IMR-90 (cell line): Measurements from ENCODE around the gene ACOX3. TPM values are rescaled to one million over a fixed set of nuclear protein-coding genes. Genes with fewer than 3 reads are reported as not detected.

Source experiments
- ATAC-seq: fragments of 200-7000 bp; cut with Tn5 transposase; 2 replicates; pipeline ENCODE4 v1.9.1; 2020; ENCODE audit warnings: low read depth, mild to moderate bottlenecking, moderate library complexity
- BruUV-seq: library from RNA; stranded (reverse); fragments of 400-500 nt; replicated peaks from 2 replicates; lab custom pipeline; 2021; lab: Mats Ljungman, UMichigan
- CTCF ChIA-PET: fragments of 300-600 bp; formaldehyde crosslinking; extraction: SDS; loops from one replicate; lab custom pipeline; 2021; ENCODE audit warnings: antibody characterized with exemption; lab: Yijun Ruan, JAX
- POLR2A ChIA-PET: fragments of 300-600 bp; sonication (Branson Sonifier 250); formaldehyde crosslinking; loops from one replicate; lab custom pipeline; 2022; ENCODE audit warnings: antibody characterized with exemption; ENCODE audit not compliant: unreplicated experiment; lab: Charles Lee
- DNase-seq: peaks from one replicate; pipeline ENCODE4 v3.0.0; 2013
- H2AFZ ChIP-seq: replicated peaks from 2 replicates; pipeline ENCODE3; 2013; ENCODE audit warnings: low read length, mild to moderate bottlenecking; ENCODE audit not compliant: poor library complexity
- H2AK5ac ChIP-seq: 2 replicates; pipeline ENCODE4 v1.6.1; 2013; ENCODE audit warnings: low read depth, low read length, inconsistent platforms
- H2AK9ac ChIP-seq: replicated peaks from 2 replicates; pipeline ENCODE3; 2013; ENCODE audit warnings: mild to moderate bottlenecking, low read depth, low read length, moderate library complexity; ENCODE audit not compliant: poor library complexity
- H2BK120ac ChIP-seq: 2 replicates; pipeline ENCODE4 v1.6.1; 2013; ENCODE audit warnings: low read depth, low read length, inconsistent platforms
- H2BK15ac ChIP-seq: 3 replicates; pipeline ENCODE4 v1.6.1; 2013; ENCODE audit warnings: low read depth, low read length, inconsistent platforms
- H2BK20ac ChIP-seq: 2 replicates; pipeline ENCODE4 v1.6.1; 2013; ENCODE audit warnings: low read depth, mild to moderate bottlenecking, inconsistent platforms, low read length, moderate library complexity
- H2BK5ac ChIP-seq: 2 replicates; pipeline ENCODE4 v1.6.1; 2013; ENCODE audit warnings: mild to moderate bottlenecking, low read depth, low read length, inconsistent platforms; ENCODE audit not compliant: poor library complexity, severe bottlenecking
- H3K14ac ChIP-seq: replicated peaks from 2 replicates; pipeline ENCODE4 v1.6.1; 2013; ENCODE audit warnings: low read depth, low read length, inconsistent platforms
- H3K18ac ChIP-seq: 2 replicates; pipeline ENCODE4 v1.6.1; 2013; ENCODE audit warnings: low read depth, low read length, control low read depth
- H3K23ac ChIP-seq: 2 replicates; pipeline ENCODE4 v1.6.1; 2013; ENCODE audit warnings: low read depth, low read length, inconsistent platforms
- H3K27ac ChIP-seq: 2 replicates; pipeline ENCODE4 v1.5.1; 2013; ENCODE audit warnings: mild to moderate bottlenecking, control low read depth, low read length; ENCODE audit not compliant: insufficient read depth
- H3K27me3 ChIP-seq: 2 replicates; pipeline ENCODE4 v1.6.1; 2013; ENCODE audit warnings: low read length; ENCODE audit not compliant: control insufficient read depth, insufficient read depth
- H3K36me3 ChIP-seq: 2 replicates; pipeline ENCODE4 v1.6.1; 2013; ENCODE audit warnings: low read length, mixed read lengths; ENCODE audit not compliant: control insufficient read depth, insufficient read depth
- H3K4ac ChIP-seq: 2 replicates; pipeline ENCODE4 v1.6.1; 2013; ENCODE audit warnings: low read depth, low read length, inconsistent platforms
- H3K4me1 ChIP-seq: 2 replicates; pipeline ENCODE4 v1.6.1; 2013; ENCODE audit warnings: low read length, mixed read lengths; ENCODE audit not compliant: control insufficient read depth, insufficient read depth
- H3K4me2 ChIP-seq: 2 replicates; pipeline ENCODE4 v1.6.1; 2013; ENCODE audit warnings: low read depth, mild to moderate bottlenecking, control low read depth, low read length, moderate library complexity
- H3K4me3 ChIP-seq: 2 replicates; pipeline ENCODE4 v1.5.1; 2013; ENCODE audit warnings: low read depth, mild to moderate bottlenecking, control low read depth, low read length, moderate library complexity; ENCODE audit not compliant: insufficient read depth
- H3K56ac ChIP-seq: 2 replicates; pipeline ENCODE4 v1.6.1; 2013; ENCODE audit warnings: low read length, inconsistent platforms; ENCODE audit not compliant: insufficient read depth; ENCODE audit errors: extremely low read depth
- H3K79me1 ChIP-seq, 2 experiments: 2 replicates each; pipeline ENCODE4 v1.6.1; 2013; ENCODE audit warnings: low read length in 2 of 2, inconsistent platforms in 1 of 2, low read depth in 1 of 2
- H3K9ac ChIP-seq: 2 replicates; pipeline ENCODE4 v1.6.1; 2013; ENCODE audit warnings: low read depth, low read length, control low read depth
- H3K9me1 ChIP-seq: 2 replicates; pipeline ENCODE4 v1.6.1; 2013; ENCODE audit warnings: low read length, inconsistent platforms; ENCODE audit not compliant: insufficient read depth
- H3K9me3 ChIP-seq: 2 replicates; pipeline ENCODE4 v1.6.1; 2013; ENCODE audit warnings: low read length; ENCODE audit not compliant: control insufficient read depth, insufficient read depth
- H4K20me1 ChIP-seq: 2 replicates; pipeline ENCODE4 v1.6.1; 2013; ENCODE audit warnings: low read length, inconsistent platforms; ENCODE audit not compliant: insufficient read depth
- H4K5ac ChIP-seq: 2 replicates; pipeline ENCODE4 v1.6.1; 2013; ENCODE audit warnings: mild to moderate bottlenecking, low read depth, low read length, control low read depth
- H4K8ac ChIP-seq, 2 experiments: 2 replicates each; pipeline ENCODE4 v1.6.1; 2013; ENCODE audit warnings: low read depth in 2 of 2, low read length in 2 of 2, control low read depth in 1 of 2, inconsistent platforms in 1 of 2
- H4K91ac ChIP-seq: 2 replicates; pipeline ENCODE4 v1.6.1; 2013; ENCODE audit warnings: low read depth, low read length, inconsistent platforms; ENCODE audit not compliant: insufficient read depth
- CHD1 ChIP-seq: IDR thresholded peaks from 2 replicates; pipeline ENCODE4 v1.6.1; 2012; ENCODE audit warnings: low read depth, low read length, improper control_type of control experiment
- CTCF ChIP-seq: conservative IDR thresholded peaks from 2 replicates; pipeline ENCODE4 v1.5.1; 2012; ENCODE audit warnings: mild to moderate bottlenecking, low read depth, low read length, improper control_type of control experiment
- MAZ ChIP-seq: IDR thresholded peaks from 2 replicates; pipeline ENCODE4 v1.6.1; 2012; ENCODE audit warnings: low read depth, mild to moderate bottlenecking, low read length, improper control_type of control experiment, moderate library complexity, borderline replicate concordance
- NFE2L2 ChIP-seq: fragments of 150-350 bp; IDR thresholded peaks from 2 replicates; pipeline ENCODE4 v1.6.1; 2016; ENCODE audit warnings: low read depth, mild to moderate bottlenecking, low read length
- WGBS, 2 experiments: methylation state at CpG; one replicate each; pipeline versions ENCODE4 v1.1.5 to v1.1.7; 2013; ENCODE audit warnings: missing lambda C conversion rate in 2 of 2; ENCODE audit not compliant: insufficient read length in 1 of 2; ENCODE audit errors: extremely low coverage in 2 of 2; 5-methylcytosine and 5-hydroxymethylcytosine counted together
- dilution Hi-C: fragments of 300-500 bp; cut with HindIII; formaldehyde crosslinking; loops from one replicate; pipeline ENCODE4 v1.14.3; 2018; ENCODE audit warnings: low sequenced_read_pairs; ENCODE audit not compliant: unreplicated experiment
- in situ Hi-C: fragments of 300-500 bp; cut with MboI; formaldehyde crosslinking; loops from 3 replicates; pipeline ENCODE4 v1.14.3; 2019; ENCODE audit warnings: low sequenced_read_pairs, inconsistent platforms, mixed read lengths
- intact Hi-C: fragments of 100-400 bp; cut with micrococcal nuclease; formaldehyde crosslinking; loops from 2 replicates; pipeline ENCODE4 v1.10.0; 2022
- polyA plus RNA-seq, 3 experiments: library from polyadenylated mRNA; depleted of rRNA; stranded (reverse); fragments of >200 nt; gene quantifications; 2 replicates each; pipeline ENCODE4 v1.2.3, GENCODE V29; 2012; ENCODE audit warnings: low replicate concordance in 1 of 3
- total RNA-seq: library from RNA; depleted of rRNA; stranded (reverse); fragments of >200 nt; gene quantifications from 2 replicates; pipeline ENCODE4 v1.2.3, GENCODE V29; 2012

ACOX3 gene
- total and polyA plus RNA-seq, 2 of the 4 experiments (the other 2 are of a cell fraction) = 15.2 to 25.8 TPM

- DNase-seq = no peak
Observed at GRCh38 chr4:8379281-8379680, 61.2 kb downstream of the ACOX3 start.

More at GRCh38 chr4:8379281-8379680, 61.2 kb downstream of the ACOX3 start:
- H3K9ac ChIP-seq = no peak overlapping the region
- H3K9me3 ChIP-seq = no peaks in the 10 kb centered on the region
- TF ChIP-seq CHD1 (no peak), CTCF (no peak), NFE2L2 (no peak), MAZ (no peak)
- peaks cover 4% of the 10 kb centered on the region; the same call in 1 of the 2 replicates for H3K9me1 ChIP-seq
- no peak overlapping the region for H3K56ac ChIP-seq
- no peak overlapping the region for H3K4me2 ChIP-seq
- H3K27me3 ChIP-seq = no peaks in the 10 kb centered on the region
- no peak overlapping the region for H3K27ac ChIP-seq
- no peak overlapping the region for H3K4me3 ChIP-seq
- H2AFZ ChIP-seq = no peak overlapping the region
- H4K5ac ChIP-seq = no peak overlapping the region
- no peak overlapping the region for H2BK5ac ChIP-seq
- no peak overlapping the region for H4K91ac ChIP-seq
- no peak overlapping the region for H4K8ac ChIP-seq
- peaks cover 8% of the 10 kb centered on the region; the same call in 1 of the 2 replicates for H4K20me1 ChIP-seq
- H3K4me1 ChIP-seq = peaks cover 2% of the 10 kb centered on the region; the same call in 1 of the 2 replicates
- ChIA-PET CTCF (no interaction called here), POLR2A (no interaction called here)
- WGBS, 2 experiments = 95% methylated on average over 6 of the region's 12 CpGs; no CpG with 5 or more reads in 1 of the 2 experiments
- H3K14ac ChIP-seq = no peak overlapping the region
- H2AK9ac ChIP-seq = no peak overlapping the region
- H3K18ac ChIP-seq = no peak overlapping the region
- no peak for ATAC-seq
- H2BK20ac ChIP-seq = no peak overlapping the region
- no peak overlapping the region for H2AK5ac ChIP-seq
- H3K4ac ChIP-seq = no peak overlapping the region
- dilution Hi-C loops = no loop called here
- no peak overlapping the region for H2BK15ac ChIP-seq
- H3K36me3 ChIP-seq = peaks cover 21% of the 10 kb centered on the region
- no peaks in the 10 kb centered on the region for H3K79me1 ChIP-seq
- in situ Hi-C loops = no loop called here
- BruUV-seq = no TSS peak
- intact Hi-C loops = no loop called here
- H2BK120ac ChIP-seq = no peak overlapping the region
- H3K23ac ChIP-seq = no peak overlapping the region
